DOHH2 (cell line): ENCODE data around the gene NPAS2.

Experiments used
- CTCF ChIP-seq: fragments of 200-600 bp; sonication (generic); IDR thresholded peaks from one replicate; pipeline ENCODE4 v1.5.1; 2014; ENCODE audit warnings: antibody characterized with exemption, mild to moderate bottlenecking, low read depth, low read length; ENCODE audit not compliant: poor library complexity, severe bottlenecking
- EZH2phosphoT487 ChIP-seq: fragments of 200-600 bp; sonication (generic); IDR thresholded peaks from 2 replicates; pipeline ENCODE4 v1.6.1; 2017; ENCODE audit warnings: borderline replicate concordance, mild to moderate bottlenecking, antibody characterized with exemption, low read length, moderate library complexity, mixed read lengths

GRCh38 chr2:100987536-100987935, 167.6 kb downstream of the NPAS2 start:
- TF ChIP-seq CTCF (no peak), EZH2phosphoT487 (no peak)
